Endodermal cell (in vitro differentiated cells): ENCODE measurements around the gene CNOT6. TPM values are rescaled to one million over a fixed set of nuclear protein-coding genes. Genes with fewer than 3 reads are reported as not detected.
"Not testable (repeated sequence)": the region's sequence is repeated elsewhere in the genome, so short reads cannot be mapped to it uniquely, and the experiment has no call there.

Experiments used
- DNase-seq: peaks from one replicate; pipeline ENCODE4 v3.0.0-alpha.2; 2017
- H3K27ac ChIP-seq: 2 replicates; pipeline ENCODE4 v1.5.1; 2013; ENCODE audit warnings: mild to moderate bottlenecking, low read depth, low read length, moderate library complexity
- H3K27me3 ChIP-seq: 2 replicates; pipeline ENCODE4 v1.6.1; 2013; ENCODE audit warnings: mild to moderate bottlenecking, low read length, moderate library complexity; ENCODE audit not compliant: insufficient read depth, control insufficient read depth, poor library complexity, severe bottlenecking
- H3K36me3 ChIP-seq: 2 replicates; pipeline ENCODE4 v1.7.0; 2013; ENCODE audit warnings: mild to moderate bottlenecking, low read length, moderate library complexity; ENCODE audit not compliant: control insufficient read depth, insufficient read depth
- H3K4me1 ChIP-seq: one replicate; pipeline ENCODE4 v1.7.0; 2013; ENCODE audit warnings: low read length; ENCODE audit not compliant: control insufficient read depth, insufficient read depth
- H3K4me3 ChIP-seq: 2 replicates; pipeline ENCODE4 v1.5.1; 2013; ENCODE audit warnings: mild to moderate bottlenecking, low read length, moderate library complexity
- H3K9ac ChIP-seq: 2 replicates; pipeline ENCODE4 v1.6.1; 2013; ENCODE audit warnings: mild to moderate bottlenecking, low read length, moderate library complexity; ENCODE audit not compliant: poor library complexity, severe bottlenecking; ENCODE audit errors: extremely low read depth
- H3K9me3 ChIP-seq: 2 replicates; pipeline ENCODE4 v1.6.1; 2013; ENCODE audit warnings: mild to moderate bottlenecking, low read length, moderate library complexity; ENCODE audit not compliant: control insufficient read depth
- H3K27ac Mint-ChIP-seq: 2 replicates; pipeline ENCODE4 v1.8.0; 2020; ENCODE audit warnings: mixed read lengths
- H3K27me3 Mint-ChIP-seq: 2 replicates; pipeline ENCODE4 v1.8.0; 2021; ENCODE audit warnings: mild to moderate bottlenecking, mixed read lengths; ENCODE audit not compliant: insufficient read depth
- H3K36me3 Mint-ChIP-seq: 2 replicates; pipeline ENCODE4 v1.8.0; 2020; ENCODE audit warnings: low read depth, mixed read lengths
- H3K4me1 Mint-ChIP-seq: 2 replicates; pipeline ENCODE4 v1.8.0; 2020; ENCODE audit warnings: mixed read lengths
- H3K4me3 Mint-ChIP-seq: 2 replicates; pipeline ENCODE4 v1.8.0; 2020; ENCODE audit warnings: mild to moderate bottlenecking, moderate library complexity, mixed read lengths
- H3K9me3 Mint-ChIP-seq: 2 replicates; pipeline ENCODE4 v1.8.0; 2020; ENCODE audit warnings: mild to moderate bottlenecking, mixed read lengths
- WGBS, 2 experiments: methylation state at CpG; one replicate each; pipeline versions ENCODE4 v1.1.5 to v1.1.7; 2013; ENCODE audit warnings: missing lambda C conversion rate in 2 of 2, mixed read lengths in 1 of 2; ENCODE audit not compliant: insufficient coverage in 1 of 2, insufficient read length in 1 of 2; 5-methylcytosine and 5-hydroxymethylcytosine counted together
- total RNA-seq, 2 donors: library from RNA; stranded (reverse); fragmentation: NEBNext Ultra II Directional in 1 of 2; extraction: Animal tissue kit (Norgen Biotek cat#: 25700) in 1 of 2; gene quantifications; 2 replicates in 1 of 2; 3 replicates in 1 of 2; pipeline ENCODE4 v1.2.1, GENCODE V29; 2021
- TF ChIP-seq, protein P1 (sequence below): fragments of 200-600 bp; sonication (generic); conservative IDR thresholded peaks from 2 replicates; pipeline ENCODE4 v1.5.0; 2021; ENCODE audit warnings: antibody characterized with exemption, mild to moderate bottlenecking

The CNOT6 gene
- total RNA-seq, 2 donors from 2014 or later: 40.4 to 42.9 TPM

DNA sequence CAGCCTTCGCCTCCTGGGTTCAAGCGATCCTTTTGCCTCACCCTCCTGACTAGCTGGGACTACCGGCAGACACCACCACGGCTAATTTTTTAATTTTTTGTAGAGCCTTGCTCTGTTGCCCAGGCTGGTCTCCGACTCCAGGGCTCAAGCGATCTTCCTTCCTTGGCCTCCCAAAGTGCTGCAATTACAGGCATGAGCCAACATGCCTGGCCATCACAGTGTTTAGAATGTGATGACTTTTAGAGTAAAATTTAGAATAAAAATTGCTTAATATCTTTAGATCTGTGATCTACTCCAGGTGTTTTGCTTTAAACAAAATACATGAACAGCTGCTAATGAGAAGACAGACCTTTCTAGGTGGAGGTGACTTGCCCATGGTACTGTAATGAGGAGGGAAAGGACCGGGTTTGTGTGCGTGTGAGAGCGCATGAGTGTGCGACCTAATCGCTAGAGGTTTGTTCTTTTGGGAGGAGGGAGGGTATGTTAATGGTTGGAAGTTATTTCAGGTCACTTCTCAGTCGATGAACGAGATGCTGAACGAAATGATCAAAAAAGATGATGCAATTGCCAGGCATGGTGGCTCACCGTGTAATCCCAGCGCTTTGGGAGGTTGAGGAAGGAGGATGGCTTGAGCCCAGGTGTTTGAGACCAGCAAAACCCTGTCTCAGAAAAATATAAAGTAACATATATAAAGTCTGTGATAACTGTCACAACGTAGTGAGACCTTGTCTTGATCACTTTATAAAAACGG, 2.0 kb downstream of the CNOT6 start:
- peak overlapping the region; percentile 88 for H3K27ac Mint-ChIP-seq
- H3K9ac ChIP-seq: peak overlapping the region; percentile 87
- 91 to 97% methylated on average over 18 of the region's 18 CpGs for WGBS, 2 experiments
- H3K4me3 Mint-ChIP-seq: peak overlapping the region; percentile 82
- DNase-seq: no peak
- H3K27me3 ChIP-seq: no peaks in the 10 kb centered on the region
- no peaks in the 10 kb centered on the region for H3K4me1 ChIP-seq
- TF ChIP-seq, protein P1, sequence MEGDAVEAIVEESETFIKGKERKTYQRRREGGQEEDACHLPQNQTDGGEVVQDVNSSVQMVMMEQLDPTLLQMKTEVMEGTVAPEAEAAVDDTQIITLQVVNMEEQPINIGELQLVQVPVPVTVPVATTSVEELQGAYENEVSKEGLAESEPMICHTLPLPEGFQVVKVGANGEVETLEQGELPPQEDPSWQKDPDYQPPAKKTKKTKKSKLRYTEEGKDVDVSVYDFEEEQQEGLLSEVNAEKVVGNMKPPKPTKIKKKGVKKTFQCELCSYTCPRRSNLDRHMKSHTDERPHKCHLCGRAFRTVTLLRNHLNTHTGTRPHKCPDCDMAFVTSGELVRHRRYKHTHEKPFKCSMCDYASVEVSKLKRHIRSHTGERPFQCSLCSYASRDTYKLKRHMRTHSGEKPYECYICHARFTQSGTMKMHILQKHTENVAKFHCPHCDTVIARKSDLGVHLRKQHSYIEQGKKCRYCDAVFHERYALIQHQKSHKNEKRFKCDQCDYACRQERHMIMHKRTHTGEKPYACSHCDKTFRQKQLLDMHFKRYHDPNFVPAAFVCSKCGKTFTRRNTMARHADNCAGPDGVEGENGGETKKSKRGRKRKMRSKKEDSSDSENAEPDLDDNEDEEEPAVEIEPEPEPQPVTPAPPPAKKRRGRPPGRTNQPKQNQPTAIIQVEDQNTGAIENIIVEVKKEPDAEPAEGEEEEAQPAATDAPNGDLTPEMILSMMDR: no peak
- peaks cover 6% of the 10 kb centered on the region for H3K9me3 Mint-ChIP-seq
- peaks cover 25% of the 10 kb centered on the region for H3K36me3 ChIP-seq
- H3K9me3 ChIP-seq: no peaks in the 10 kb centered on the region
- peaks cover 33% of the 10 kb centered on the region for H3K4me1 Mint-ChIP-seq
- no peaks in the 10 kb centered on the region for H3K27me3 Mint-ChIP-seq
- peaks cover 39% of the 10 kb centered on the region for H3K36me3 Mint-ChIP-seq
- peak overlapping the region; percentile 92 for H3K4me3 ChIP-seq
- H3K27ac ChIP-seq: no peak overlapping the region

DNA sequence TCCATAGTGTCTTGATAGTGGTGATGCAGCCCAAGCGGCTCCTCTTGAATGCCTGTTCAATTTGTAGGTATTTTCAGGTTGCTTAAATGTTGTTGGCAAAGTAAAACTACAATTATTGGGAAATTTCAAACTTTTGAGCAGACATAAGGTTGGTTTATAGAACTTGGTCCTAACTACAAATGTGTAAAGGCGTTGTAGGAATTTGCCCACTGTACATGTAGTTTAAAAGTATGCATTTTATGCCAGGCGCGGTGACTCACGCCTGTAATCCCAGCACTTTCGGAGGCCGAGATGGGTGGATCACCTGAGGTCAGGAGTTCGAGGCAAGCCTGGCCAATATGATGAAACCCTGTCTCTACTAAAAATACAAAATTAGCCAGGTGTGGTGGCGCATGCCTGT, 2.6 kb downstream of the CNOT6 start:
- not testable (repeated sequence) for H3K4me3 Mint-ChIP-seq

DNA sequence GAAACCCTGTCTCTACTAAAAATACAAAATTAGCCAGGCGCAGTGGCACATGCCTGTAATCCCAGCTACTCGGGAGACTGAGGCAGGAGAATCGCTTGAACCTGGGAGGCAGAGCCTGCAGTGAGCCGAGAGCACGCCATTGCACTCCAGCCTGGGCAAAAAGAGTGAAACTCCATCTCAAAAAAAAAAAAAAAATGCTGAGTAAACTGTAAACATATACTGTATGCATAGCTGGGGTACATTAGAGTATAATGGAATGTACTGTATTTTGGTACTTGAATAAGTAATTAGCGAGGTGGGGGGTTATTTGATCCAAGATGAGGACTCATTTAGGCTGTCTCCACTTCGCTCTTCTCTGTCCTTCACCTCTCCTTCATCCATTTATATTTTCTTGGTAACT, 3.7 kb downstream of the CNOT6 start:
- not testable (repeated sequence) for H3K27ac ChIP-seq, H3K9me3 ChIP-seq, H3K27me3 ChIP-seq, H3K27ac Mint-ChIP-seq, H3K27me3 Mint-ChIP-seq, H3K9ac ChIP-seq, H3K4me3 Mint-ChIP-seq, H3K4me3 ChIP-seq, H3K4me1 ChIP-seq, DNase-seq, H3K9me3 Mint-ChIP-seq
- H3K36me3 ChIP-seq: peaks cover 31% of the 10 kb centered on the region
- Mint-ChIP-seq H3K36me3 (peaks cover 36% of the 10 kb centered on the region), H3K4me1 (peaks cover 23% of the 10 kb centered on the region)
- 95 to 97% methylated on average over 4 to 7 of the region's 7 CpGs for WGBS, 2 experiments

More for the DNA sequence above, 2.6 kb downstream of the CNOT6 start:
- not testable (repeated sequence) for H3K4me1 ChIP-seq, H3K27ac ChIP-seq, H3K27me3 Mint-ChIP-seq, DNase-seq, H3K9me3 Mint-ChIP-seq, H3K9me3 ChIP-seq, H3K27me3 ChIP-seq, H3K27ac Mint-ChIP-seq
- Histone ChIP-seq H3K4me3 (peak overlapping the region; percentile 92), H3K36me3 (peaks cover 25% of the 10 kb centered on the region), H3K9ac (peak overlapping the region; percentile 87)
- WGBS, 2 experiments: 96 to 98% methylated on average over 9 of the region's 9 CpGs
- H3K36me3 Mint-ChIP-seq: peaks cover 39% of the 10 kb centered on the region
- peaks cover 27% of the 10 kb centered on the region for H3K4me1 Mint-ChIP-seq

DNA sequence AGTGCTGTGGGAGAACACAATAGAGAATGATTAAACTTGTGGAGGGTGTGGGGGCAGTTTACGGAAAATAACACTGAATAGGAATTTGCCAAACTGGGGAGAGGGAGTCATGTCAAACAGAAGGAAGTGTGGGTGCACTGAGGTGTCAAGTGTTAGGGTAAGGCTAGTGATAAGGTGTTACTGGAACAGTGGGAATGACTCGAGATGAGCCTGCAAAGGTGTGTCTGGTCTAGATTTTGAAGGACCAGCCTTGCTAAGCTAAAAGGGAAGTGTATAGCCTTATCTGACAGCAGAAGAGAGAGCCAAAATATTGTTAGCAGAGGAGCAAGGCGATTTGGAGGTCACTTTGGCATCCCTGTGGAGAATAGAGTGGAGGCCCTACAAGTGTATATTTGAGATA, 4.2 kb downstream of the CNOT6 start:
- Mint-ChIP-seq H3K4me3 (no peak overlapping the region), H3K27ac (peak overlapping the region; percentile 6), H3K4me1 (peaks cover 20% of the 10 kb centered on the region), H3K9me3 (peaks cover 3% of the 10 kb centered on the region), H3K27me3 (no peaks in the 10 kb centered on the region), H3K36me3 (peaks cover 36% of the 10 kb centered on the region)
- H3K4me3 ChIP-seq: no peak overlapping the region
- no peaks in the 10 kb centered on the region for H3K27me3 ChIP-seq
- DNase-seq: no peak
- TF ChIP-seq, protein P1: no peak
- H3K4me1 ChIP-seq: no peaks in the 10 kb centered on the region
- no peak overlapping the region for H3K27ac ChIP-seq
- H3K9me3 ChIP-seq: no peaks in the 10 kb centered on the region
- peaks cover 33% of the 10 kb centered on the region for H3K36me3 ChIP-seq
- WGBS, 2 experiments: 96 to 97% methylated on average over 3 of the region's 3 CpGs
- H3K9ac ChIP-seq: no peak overlapping the region
